ENCODE measurements around the gene CSN2. TPM values are rescaled to one million over a fixed set of nuclear protein-coding genes. Genes with fewer than 3 reads are reported as not detected.
"Not testable (repeated sequence)": the region's sequence is repeated elsewhere in the genome, so short reads cannot be mapped to it uniquely, and the experiment has no call there.

The CSN2 gene
- total and polyA plus RNA-seq, 2 of the 8 experiments (the other 6 are each of a cell fraction or from before 2014, with no cell fraction given) = not detected

GRCh38 chr4:69923782-69924410 lies 41.6 kb downstream of the CSN2 start:
- H3K14ac ChIP-seq (ENCODE audit: insufficient read length); DNase-seq (ENCODE audit: low read depth in 1 of 2, low spot score in 2 of 2); H4K91ac ChIP-seq (replicated peaks; ENCODE audit: insufficient read length, low read length); H3K18ac ChIP-seq (ENCODE audit: extremely low read depth, low read length); H2AK5ac ChIP-seq (ENCODE audit: low read depth, low read length); H3K9ac ChIP-seq (replicated peaks in 1 of 4; ENCODE audit: extremely low read depth in 1 of 4, low read depth in 3 of 4, low read length in 3 of 4); H3K4ac ChIP-seq (replicated peaks; ENCODE audit: insufficient read length, low read depth, low read length); H3K23ac ChIP-seq (ENCODE audit: insufficient read length); H3K4me3 ChIP-seq (ENCODE audit: extremely low read depth in 1 of 4, insufficient read depth in 2 of 4, low read depth in 3 of 4, low read length in 4 of 4); H2BK15ac ChIP-seq (ENCODE audit: low read length); H2BK20ac ChIP-seq (ENCODE audit: low read length); H3K9me3 ChIP-seq (ENCODE audit: insufficient read depth in 2 of 2, low read depth in 1 of 2, low read length in 1 of 2); H3K27me3 ChIP-seq (replicated peaks in 1 of 4; ENCODE audit: control insufficient read depth in 3 of 4, extremely low read depth in 1 of 4, insufficient read depth in 3 of 4, low read length in 3 of 4); H3K79me1 ChIP-seq (ENCODE audit: low read depth, low read length); H2BK5ac ChIP-seq (ENCODE audit: low read depth, low read length); H3K4me2 ChIP-seq (ENCODE audit: insufficient read depth in 1 of 2, low read depth in 2 of 2, low read length in 2 of 2); H4K20me1 ChIP-seq (replicated peaks in 1 of 2; ENCODE audit: control insufficient read depth in 1 of 2, insufficient read depth in 2 of 2, low read length in 2 of 2); H3K23me2 ChIP-seq (ENCODE audit: low read depth, low read length); H3K4me1 ChIP-seq (replicated peaks in 1 of 4; ENCODE audit: control insufficient read depth in 3 of 4, insufficient read depth in 4 of 4, low read length in 3 of 4); H3K36me3 ChIP-seq (ENCODE audit: control insufficient read depth in 2 of 4, insufficient read depth in 4 of 4, low read length in 3 of 4); H3K79me2 ChIP-seq (ENCODE audit: control insufficient read depth in 1 of 2, insufficient read depth in 2 of 2, low read length in 2 of 2); H3K56ac ChIP-seq (replicated peaks; ENCODE audit: insufficient read length, low read depth, low read length); H3K27ac ChIP-seq (ENCODE audit: low read depth, low read length); H2AFZ ChIP-seq (ENCODE audit: low read length); H4K8ac ChIP-seq (ENCODE audit: extremely low read depth, insufficient read depth, low read length); H2BK12ac ChIP-seq (ENCODE audit: low read depth, low read length); FAIRE-seq; H2BK120ac ChIP-seq (replicated peaks; ENCODE audit: low read depth, low read length); POLR2A ChIA-PET (ENCODE audit: partially characterized antibody); H4K5ac ChIP-seq (ENCODE audit: insufficient read length, low read depth, low read length): not testable (repeated sequence)
- 90% methylated on average over 23 of the region's 33 CpGs; no CpG with 5 or more reads in 1 of the 2 experiments for WGBS, 2 experiments (ENCODE audit: extremely low coverage in 1 of 2, insufficient coverage in 1 of 2, insufficient read length in 1 of 2, insufficient replicate concordance in 2 of 2, low coverage in 1 of 2, low lambda C conversion rate in 2 of 2, missing lambda C conversion rate in 1 of 2)
- CTCF ChIA-PET (ENCODE audit: partially characterized antibody) = interaction anchor here (0.7 to 1.8 kb wide), 3 partner anchors 43 to 365 kb away, joined by 3 to 8 read pairs (median 3); no protein-coding TSS in a partner anchor
